OCI-M2 (cell line): ENCODE measurements around the gene THSD7A.
"Not testable (repeated sequence)": the region's sequence is repeated elsewhere in the genome, so short reads cannot be mapped to it uniquely, and the experiment has no call there.

Experiments used
- DNase-seq: peaks from one replicate; lab custom pipeline; 2025; ENCODE audit not compliant: unreplicated experiment; lab: John Stamatoyannopoulos, UW

THSD7A gene

GRCh38 chr7:11524476-11525397, 307.3 kb downstream of the THSD7A start:
- no peak for DNase-seq

GRCh38 chr7:11521964-11522499, 310.0 kb downstream of the THSD7A start:
- DNase-seq, result not testable (repeated sequence)

- DNase-seq, result no peak
Observed at GRCh38 chr7:11517853-11518252, 314.1 kb downstream of the THSD7A start.

- DNase-seq, result no peak
Observed at GRCh38 chr7:11516328-11516727, 315.7 kb downstream of the THSD7A start.

GRCh38 chr7:11513460-11513859, 318.5 kb downstream of the THSD7A start:
- DNase-seq, result no peak

- DNase-seq, result no peak
Observed at GRCh38 chr7:11507929-11508328, 324.1 kb downstream of the THSD7A start.

- DNase-seq, result no peak
Observed at GRCh38 chr7:11506417-11506816, 325.6 kb downstream of the THSD7A start.

GRCh38 chr7:11505471-11505985, 326.5 kb downstream of the THSD7A start:
- no peak for DNase-seq

GRCh38 chr7:11492307-11492706, 339.7 kb downstream of the THSD7A start:
- DNase-seq, result no peak

- no peak for DNase-seq
Observed at GRCh38 chr7:11491811-11492210, 340.2 kb downstream of the THSD7A start.

GRCh38 chr7:11489280-11489679, 342.7 kb downstream of the THSD7A start:
- no peak for DNase-seq

- DNase-seq, result no peak
Observed at GRCh38 chr7:11486271-11486670, 345.7 kb downstream of the THSD7A start.

GRCh38 chr7:11485636-11486035, 346.4 kb downstream of the THSD7A start:
- DNase-seq, result no peak

- DNase-seq, result no peak
Observed at GRCh38 chr7:11480143-11480542, 351.9 kb downstream of the THSD7A start.

- no peak for DNase-seq
Observed at GRCh38 chr7:11478882-11479281, 353.1 kb downstream of the THSD7A start.

GRCh38 chr7:11478426-11478825, 353.6 kb downstream of the THSD7A start:
- DNase-seq, result no peak

GRCh38 chr7:11474902-11475585, 357.0 kb downstream of the THSD7A start:
- no peak for DNase-seq

- no peak for DNase-seq
Observed at GRCh38 chr7:11473807-11474424, 358.1 kb downstream of the THSD7A start.

- DNase-seq, result no peak
Observed at GRCh38 chr7:11473220-11473619, 358.8 kb downstream of the THSD7A start.

- no peak for DNase-seq
Observed at GRCh38 chr7:11472646-11473045, 359.4 kb downstream of the THSD7A start.

- DNase-seq, result no peak
Observed at GRCh38 chr7:11471255-11471654, 360.7 kb downstream of the THSD7A start.
